GM18519 (cell line): ENCODE data around the gene MRPL53.

Experiments
- ATAC-seq: cut with Tn5 transposase; IDR thresholded peaks from one replicate; pipeline ENCODE4 v1.9.1; 2021; ENCODE audit warnings: mild to moderate bottlenecking, moderate library complexity; ENCODE audit not compliant: unreplicated experiment, low FRiP score

The MRPL53 gene

GRCh38 chr2:74429487-74430451 lies 42.7 kb downstream of the MRPL53 start:
- ATAC-seq = no peak

- no peak for ATAC-seq
Observed at GRCh38 chr2:74428675-74429074, 43.8 kb downstream of the MRPL53 start.

- ATAC-seq = no peak
Observed at GRCh38 chr2:74427551-74427950, 44.9 kb downstream of the MRPL53 start.

GRCh38 chr2:74426181-74426758 lies 46.2 kb downstream of the MRPL53 start:
- ATAC-seq = no peak

- no peak for ATAC-seq
Observed at GRCh38 chr2:74425523-74425922, 47.0 kb downstream of the MRPL53 start.

- ATAC-seq = no peak
Observed at GRCh38 chr2:74424995-74425406, 47.5 kb downstream of the MRPL53 start.

GRCh38 chr2:74424139-74424992 lies 48.1 kb downstream of the MRPL53 start:
- no peak for ATAC-seq

GRCh38 chr2:74423231-74424095 lies 49.0 kb downstream of the MRPL53 start:
- ATAC-seq = no peak
